ENCODE data around the gene SLFN5. TPM values are rescaled to one million over a fixed set of nuclear protein-coding genes. Genes with fewer than 3 reads are reported as not detected.
"Not testable (repeated sequence)": the region's sequence is repeated elsewhere in the genome, so short reads cannot be mapped to it uniquely, and the experiment has no call there.

The SLFN5 gene
- total RNA-seq, 2 experiments from 2014 or later, result 28.5 to 32.7 TPM

DNA sequence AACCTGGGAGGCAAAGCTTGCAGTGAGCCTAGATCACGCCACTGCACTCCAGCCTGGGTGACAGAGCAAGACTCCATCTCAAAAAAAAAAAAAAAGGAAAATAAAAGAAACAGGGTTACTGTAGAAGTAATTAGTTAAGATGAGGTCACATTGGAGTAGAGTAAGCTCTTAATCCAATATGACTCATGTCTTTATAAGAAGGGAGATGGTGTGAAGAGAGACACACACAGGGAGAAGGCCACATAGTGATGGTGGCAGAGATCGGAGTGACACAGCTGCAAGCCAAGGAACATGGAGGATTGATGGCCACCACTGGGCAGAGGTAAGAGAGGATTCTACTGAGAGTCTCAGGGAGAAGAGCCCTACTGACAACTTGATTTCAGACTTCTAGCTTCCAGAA is 15.3 kb upstream of the SLFN5 start:
- Histone ChIP-seq H3K4me3 (ENCODE audit: low read length) (no peak overlapping the region), H3K36me3 (ENCODE audit: insufficient read depth, low read length) (no peaks in the 10 kb centered on the region), H3K27me3 (ENCODE audit: control insufficient read depth in 1 of 2, insufficient read depth in 2 of 2, low read length in 2 of 2) (no peaks in the 10 kb centered on the region), H3K4me1 (ENCODE audit: insufficient read depth, low read length) (peaks cover 9% of the 10 kb centered on the region), H3K27ac (ENCODE audit: low read depth in 1 of 2, low read length in 2 of 2) (no peak overlapping the region), H3K9me3 (ENCODE audit: control insufficient read depth in 1 of 2, insufficient read depth in 1 of 2, low read length in 2 of 2) (peaks cover under 1 to 3% of the 10 kb centered on the region in 2 experiments)
- H3K27ac Mint-ChIP-seq, result no peak overlapping the region
- TF ChIP-seq, protein P1, sequence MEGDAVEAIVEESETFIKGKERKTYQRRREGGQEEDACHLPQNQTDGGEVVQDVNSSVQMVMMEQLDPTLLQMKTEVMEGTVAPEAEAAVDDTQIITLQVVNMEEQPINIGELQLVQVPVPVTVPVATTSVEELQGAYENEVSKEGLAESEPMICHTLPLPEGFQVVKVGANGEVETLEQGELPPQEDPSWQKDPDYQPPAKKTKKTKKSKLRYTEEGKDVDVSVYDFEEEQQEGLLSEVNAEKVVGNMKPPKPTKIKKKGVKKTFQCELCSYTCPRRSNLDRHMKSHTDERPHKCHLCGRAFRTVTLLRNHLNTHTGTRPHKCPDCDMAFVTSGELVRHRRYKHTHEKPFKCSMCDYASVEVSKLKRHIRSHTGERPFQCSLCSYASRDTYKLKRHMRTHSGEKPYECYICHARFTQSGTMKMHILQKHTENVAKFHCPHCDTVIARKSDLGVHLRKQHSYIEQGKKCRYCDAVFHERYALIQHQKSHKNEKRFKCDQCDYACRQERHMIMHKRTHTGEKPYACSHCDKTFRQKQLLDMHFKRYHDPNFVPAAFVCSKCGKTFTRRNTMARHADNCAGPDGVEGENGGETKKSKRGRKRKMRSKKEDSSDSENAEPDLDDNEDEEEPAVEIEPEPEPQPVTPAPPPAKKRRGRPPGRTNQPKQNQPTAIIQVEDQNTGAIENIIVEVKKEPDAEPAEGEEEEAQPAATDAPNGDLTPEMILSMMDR (IDR thresholded peaks at IDR 0.05), result no peak
- no peak for DNase-seq
- peaks cover 74% of the 10 kb centered on the region for H3K4me1 Mint-ChIP-seq (ENCODE audit: low read depth)
- peaks cover 3% of the 10 kb centered on the region for H3K9me3 Mint-ChIP-seq
- peaks cover 47% of the 10 kb centered on the region for H3K36me3 Mint-ChIP-seq (ENCODE audit: low read depth)
- ChIA-PET CTCF (interaction anchor here (1.2 to 1.4 kb wide), 2 partner anchors 12 to 15 kb away, joined by 3 to 7 read pairs; partner anchors contain the start of gene SLFN5), POLR2A (interaction anchor here (1.3 to 3.7 kb wide), 4 partner anchors 13 to 85 kb away, joined by 3 to 17 read pairs (median 10); partner anchors contain the start of gene SLFN5)
- H3K27me3 Mint-ChIP-seq, result no peaks in the 10 kb centered on the region
- no peak for ATAC-seq (ENCODE audit: poor library complexity)
- intact Hi-C loops (cut with DNase I, micrococcal nuclease), result no loop called here
- no peak overlapping the region for H3K4me3 Mint-ChIP-seq

DNA sequence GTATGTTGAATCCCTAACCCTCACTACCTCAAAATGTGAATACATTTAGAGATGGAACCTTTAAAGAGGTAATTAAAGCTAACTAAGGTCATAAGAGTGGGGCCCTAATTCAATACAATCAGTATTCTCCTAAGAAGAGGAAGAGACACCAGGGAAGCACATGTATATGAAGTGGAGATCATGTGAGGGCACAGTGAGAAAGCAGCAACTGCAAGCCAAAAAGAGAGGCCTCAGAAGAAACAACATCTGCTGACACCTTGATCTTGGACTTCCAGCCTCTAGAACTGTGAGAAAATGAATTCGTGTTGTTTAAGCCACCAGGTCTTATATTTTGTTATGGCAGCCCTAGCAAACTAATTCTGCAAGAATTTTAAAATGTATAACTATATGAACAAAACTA is 13.2 kb upstream of the SLFN5 start:
- H3K27ac ChIP-seq (ENCODE audit: low read depth in 1 of 2, low read length in 2 of 2), result no peak overlapping the region
- POLR2A ChIA-PET, result interaction anchor here (1.3 to 3.7 kb wide), 4 partner anchors 9 to 258 kb away, joined by 3 to 17 read pairs (median 6); partner anchors contain the start of gene SLFN5
- TF ChIP-seq, protein P1 (IDR thresholded peaks at IDR 0.05), result no peak
- H3K4me3 ChIP-seq (ENCODE audit: low read length), result no peak overlapping the region
- ATAC-seq (ENCODE audit: poor library complexity) (no peak), DNase-seq (no peak)
- H3K4me3 Mint-ChIP-seq, result no peak overlapping the region
- H3K9me3 ChIP-seq (ENCODE audit: control insufficient read depth in 1 of 2, insufficient read depth in 1 of 2, low read length in 2 of 2), result no peaks in the 10 kb centered on the region
- CTCF ChIA-PET, result no interaction called here
- intact Hi-C loops (cut with DNase I, micrococcal nuclease), result no loop called here
- no peak overlapping the region for H3K27ac Mint-ChIP-seq
- peaks cover 35% of the 10 kb centered on the region for H3K36me3 Mint-ChIP-seq (ENCODE audit: low read depth)
- H3K36me3 ChIP-seq (ENCODE audit: insufficient read depth, low read length), result no peaks in the 10 kb centered on the region
- H3K4me1 ChIP-seq (ENCODE audit: insufficient read depth, low read length), result peaks cover 22% of the 10 kb centered on the region
- no peaks in the 10 kb centered on the region for H3K9me3 Mint-ChIP-seq
- peaks cover 77% of the 10 kb centered on the region for H3K4me1 Mint-ChIP-seq (ENCODE audit: low read depth)
- H3K27me3 Mint-ChIP-seq, result no peaks in the 10 kb centered on the region
- no peaks in the 10 kb centered on the region for H3K27me3 ChIP-seq (ENCODE audit: control insufficient read depth in 1 of 2, insufficient read depth in 2 of 2, low read length in 2 of 2)

DNA sequence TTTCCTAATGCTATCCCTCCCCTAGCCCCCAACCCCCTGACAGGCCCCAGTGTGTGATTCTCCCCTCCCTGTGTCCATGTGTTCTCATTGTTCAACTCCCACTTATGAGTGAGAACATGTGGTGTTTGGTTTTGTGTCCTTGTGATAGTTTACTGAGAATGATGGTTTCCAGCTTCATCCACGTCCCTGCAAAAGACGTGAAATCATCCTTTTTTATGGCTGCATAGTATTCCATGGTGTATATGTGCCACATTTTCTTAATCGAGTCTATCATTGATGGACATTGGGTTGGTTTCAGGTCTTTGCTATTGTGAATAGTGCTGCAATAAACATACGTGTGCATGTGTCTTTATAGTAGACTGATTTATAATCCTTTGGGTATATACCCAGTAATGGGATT is 8.6 kb upstream of the SLFN5 start:
- H3K4me3 ChIP-seq (ENCODE audit: low read length); H3K27me3 ChIP-seq (ENCODE audit: control insufficient read depth in 1 of 2, insufficient read depth in 2 of 2, low read length in 2 of 2); DNase-seq; H3K27ac ChIP-seq (ENCODE audit: low read depth in 1 of 2, low read length in 2 of 2); H3K9me3 ChIP-seq (ENCODE audit: control insufficient read depth in 1 of 2, insufficient read depth in 1 of 2, low read length in 2 of 2); H3K36me3 ChIP-seq (ENCODE audit: insufficient read depth, low read length); ATAC-seq (ENCODE audit: poor library complexity); intact Hi-C loops (cut with DNase I, micrococcal nuclease); H3K9me3 Mint-ChIP-seq; H3K4me3 Mint-ChIP-seq; H3K27me3 Mint-ChIP-seq: not testable (repeated sequence)
- POLR2A ChIA-PET, result interaction anchor here (0.8 to 10.9 kb wide), 5 partner anchors 11 to 46 kb away, joined by 4 to 440 read pairs (median 6); no protein-coding TSS in a partner anchor
- H3K27ac Mint-ChIP-seq, result peak overlapping the region; percentile 100
- H3K36me3 Mint-ChIP-seq (ENCODE audit: low read depth), result peaks cover 38% of the 10 kb centered on the region
- CTCF ChIA-PET, result interaction anchor here (1.7 kb wide), 1 partner anchor 42 kb away, joined by 3 read pairs; no protein-coding TSS in a partner anchor
- peaks cover 59% of the 10 kb centered on the region for H3K4me1 ChIP-seq (ENCODE audit: insufficient read depth, low read length)
- peaks cover 91% of the 10 kb centered on the region for H3K4me1 Mint-ChIP-seq (ENCODE audit: low read depth)

Measured in CD4-positive, alpha-beta T cell (primary cell).